A549 treated with AZD9567 at 1 μM for 4 hours (cell line): ENCODE data around the gene PALMD. TPM values are rescaled to one million over a fixed set of nuclear protein-coding genes. Genes with fewer than 3 reads are reported as not detected.

Source experiments
- total RNA-seq: library from RNA; stranded (reverse); fragments of 200-300 nt; extraction: Qiagen RNA extraction; gene quantifications from 5 replicates; pipeline ENCODE4 v1.2.3, GENCODE V29; 2022; ENCODE audit not compliant: insufficient read depth

PALMD gene, protein sequence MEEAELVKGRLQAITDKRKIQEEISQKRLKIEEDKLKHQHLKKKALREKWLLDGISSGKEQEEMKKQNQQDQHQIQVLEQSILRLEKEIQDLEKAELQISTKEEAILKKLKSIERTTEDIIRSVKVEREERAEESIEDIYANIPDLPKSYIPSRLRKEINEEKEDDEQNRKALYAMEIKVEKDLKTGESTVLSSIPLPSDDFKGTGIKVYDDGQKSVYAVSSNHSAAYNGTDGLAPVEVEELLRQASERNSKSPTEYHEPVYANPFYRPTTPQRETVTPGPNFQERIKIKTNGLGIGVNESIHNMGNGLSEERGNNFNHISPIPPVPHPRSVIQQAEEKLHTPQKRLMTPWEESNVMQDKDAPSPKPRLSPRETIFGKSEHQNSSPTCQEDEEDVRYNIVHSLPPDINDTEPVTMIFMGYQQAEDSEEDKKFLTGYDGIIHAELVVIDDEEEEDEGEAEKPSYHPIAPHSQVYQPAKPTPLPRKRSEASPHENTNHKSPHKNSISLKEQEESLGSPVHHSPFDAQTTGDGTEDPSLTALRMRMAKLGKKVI
- total RNA-seq: 0.15 to 0.23 TPM (median 0.20 TPM) in 4 of 5 replicates, not detected in the other

DNA sequence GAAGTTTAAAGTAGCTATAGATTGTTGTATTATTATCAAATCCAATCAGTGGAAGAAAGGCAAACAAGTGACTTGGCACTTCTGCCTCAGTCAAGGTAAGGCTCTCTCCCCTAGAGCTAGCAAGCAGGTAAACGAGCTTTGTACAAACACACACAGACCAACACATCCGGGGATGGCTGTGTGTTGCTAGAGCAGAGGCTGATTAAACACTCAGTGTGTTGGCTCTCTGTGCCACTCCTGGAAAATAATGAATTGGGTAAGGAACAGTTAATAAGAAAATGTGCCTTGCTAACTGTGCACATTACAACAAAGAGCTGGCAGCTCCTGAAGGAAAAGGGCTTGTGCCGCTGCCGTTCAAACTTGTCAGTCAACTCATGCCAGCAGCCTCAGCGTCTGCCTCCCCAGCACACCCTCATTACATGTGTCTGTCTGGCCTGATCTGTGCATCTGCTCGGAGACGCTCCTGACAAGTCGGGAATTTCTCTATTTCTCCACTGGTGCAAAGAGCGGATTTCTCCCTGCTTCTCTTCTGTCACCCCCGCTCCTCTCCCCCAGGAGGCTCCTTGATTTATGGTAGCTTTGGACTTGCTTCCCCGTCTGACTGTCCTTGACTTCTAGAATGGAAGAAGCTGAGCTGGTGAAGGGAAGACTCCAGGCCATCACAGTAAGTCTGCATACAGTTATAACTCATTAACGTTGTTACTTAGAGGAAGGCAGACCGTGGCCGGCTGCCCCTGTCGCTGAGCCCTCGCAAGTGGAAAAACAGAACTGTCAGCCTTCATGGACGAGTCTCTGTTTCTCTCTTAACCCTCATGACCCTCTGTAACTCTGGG is at the start of gene PALMD:
TSS of gene PALMD (plus strand) at position 415 of the 833 bp plus-strand sequence. CDS start at position 620, 205 bp downstream.

Other genes with a start within 250 kb of the PALMD start
- 1.5 to 9.3 TPM (median 1.7 TPM) in 5 replicates for gene FRRS1, start 120.5 kb downstream of the PALMD start, total RNA-seq
- 2.5 to 3.6 TPM (median 3.5 TPM) in 5 replicates for gene AGL, start 204.2 kb downstream of the PALMD start, total RNA-seq